Activated T-helper 1 cell treated with anti-CD3 and anti-CD28 coated beads, Interleukin-12 subunit alpha, Interleukin-12 subunit beta, Interleukin-2, Interleukin-4 antibody, amounts not matched to agents 30 ng/mL and 10 ng/mL and 1 ng/mL, durations not matched to agents 14 hours and 24 hours and 36 hours (primary cell): ENCODE measurements around the gene RTF1. TPM values are rescaled to one million over a fixed set of nuclear protein-coding genes. Genes with fewer than 3 reads are reported as not detected.
A peak's percentile ranks its signal among the peaks of the same experiment; 100 is the strongest.
"Not testable (repeated sequence)": the region's sequence is repeated elsewhere in the genome, so short reads cannot be mapped to it uniquely, and the experiment has no call there.

Experiments used
- DNase-seq: peaks from one replicate; pipeline ENCODE4 v3.0.0; 2021; ENCODE audit warnings: low spot score
- H3K27ac Mint-ChIP-seq: one replicate; pipeline ENCODE4 v1.8.0; 2021; ENCODE audit warnings: mild to moderate bottlenecking, mixed read lengths
- H3K27me3 Mint-ChIP-seq: one replicate; pipeline ENCODE4 v1.8.0; 2022; ENCODE audit warnings: mild to moderate bottlenecking, moderate library complexity, mixed read lengths; ENCODE audit not compliant: insufficient read depth
- H3K36me3 Mint-ChIP-seq: one replicate; pipeline ENCODE4 v1.8.0; 2021; ENCODE audit warnings: low read depth, mixed read lengths
- H3K4me1 Mint-ChIP-seq: one replicate; pipeline ENCODE4 v1.8.0; 2021; ENCODE audit warnings: low read depth, mixed read lengths
- H3K4me3 Mint-ChIP-seq: one replicate; pipeline ENCODE4 v1.8.0; 2021; ENCODE audit warnings: mild to moderate bottlenecking, moderate library complexity, mixed read lengths
- H3K9me3 Mint-ChIP-seq: one replicate; pipeline ENCODE4 v1.8.0; 2021; ENCODE audit warnings: mixed read lengths
- intact Hi-C: fragments of 100-400 bp; cut with micrococcal nuclease; formaldehyde crosslinking; loops from one replicate; pipeline ENCODE4 v1.15.1; 2024
- total RNA-seq: library from RNA; stranded (reverse); gene quantifications from 2 replicates; pipeline ENCODE4 v1.2.3, GENCODE V29; 2022

Gene RTF1
- 41.0 and 44.7 TPM in 2 replicates for total RNA-seq

DNA sequence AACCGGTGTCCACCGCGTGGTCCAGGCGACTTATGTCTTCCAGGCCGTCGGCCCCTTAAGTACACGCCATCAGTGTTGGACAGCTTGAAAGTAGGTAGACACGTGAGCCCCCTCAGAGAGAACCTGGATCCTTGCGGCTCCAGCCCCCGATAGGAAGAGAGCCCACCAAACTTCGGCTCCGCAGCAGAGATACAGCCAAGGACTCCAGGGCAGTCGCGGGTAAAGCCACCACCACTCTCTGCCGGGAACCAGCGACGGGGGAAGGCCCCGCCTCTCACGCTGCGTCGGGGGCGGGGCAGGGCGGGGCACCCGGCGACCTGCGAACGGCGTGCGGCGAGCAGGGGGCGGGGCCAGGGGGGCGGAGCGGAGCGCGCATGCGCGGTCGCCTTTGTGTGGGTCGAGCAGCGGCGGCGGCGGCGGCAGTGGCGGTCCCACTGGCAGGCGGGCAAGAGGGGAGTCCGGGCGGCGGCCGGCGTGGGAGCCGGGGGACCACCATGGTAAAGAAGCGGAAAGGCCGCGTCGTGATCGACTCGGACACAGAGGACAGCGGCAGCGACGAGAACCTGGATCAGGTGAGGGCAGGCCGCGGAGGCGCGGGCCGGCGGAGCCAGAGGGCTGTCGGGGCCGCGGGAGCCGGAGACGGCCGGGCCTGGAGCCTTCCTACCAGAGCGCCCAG lies at the start of gene RTF1:
TSS of gene RTF1 (plus strand) at position 354 of the 676 bp plus-strand sequence. CDS start at position 375, 21 bp downstream.
- intact Hi-C loops = loop anchor here (1.0 to 5.0 kb wide), 6 partner anchors 15 to 355 kb away; partner anchors contain the start of genes INO80, ITPKA, MAPKBP1 and NDUFAF1
- Mint-ChIP-seq H3K4me1 (peaks cover 40% of the 10 kb centered on the region), H3K27ac (peak within 1 kb of the TSS; percentile 96)

DNA sequence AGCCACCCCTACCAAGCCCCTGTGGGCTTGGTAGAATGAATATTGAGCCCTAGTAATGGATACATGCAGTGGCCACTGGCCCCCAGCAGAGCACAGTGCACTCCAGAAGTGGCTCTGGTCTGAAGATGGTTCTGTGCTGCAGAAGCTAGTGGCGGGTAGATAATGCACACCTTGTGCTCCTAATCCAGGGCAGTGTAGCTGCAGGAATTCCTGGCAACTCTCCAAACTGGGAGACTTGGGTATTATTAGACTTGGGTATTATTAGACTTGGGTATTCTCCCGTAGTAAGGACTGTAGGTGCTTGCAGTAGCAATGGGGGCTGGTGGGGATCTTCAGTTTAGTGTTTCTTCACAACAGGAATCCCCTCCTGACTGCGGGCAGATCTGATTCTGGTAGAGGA lies 49.5 kb upstream of the RTF1 start:
- intact Hi-C loops = no loop called here
- Mint-ChIP-seq H3K27me3 (no peaks in the 10 kb centered on the region), H3K9me3 (no peaks in the 10 kb centered on the region), H3K36me3 (peaks cover 31% of the 10 kb centered on the region), H3K4me3 (no peak overlapping the region), H3K27ac (no peak overlapping the region), H3K4me1 (peaks cover 4% of the 10 kb centered on the region)
- DNase-seq = no peak

More for the DNA sequence above, at the start of gene RTF1:
- peak within 1 kb of the TSS; percentile 93 for H3K4me3 Mint-ChIP-seq
- no peaks in the 10 kb centered on the region for H3K9me3 Mint-ChIP-seq
- peak; percentile 98 for DNase-seq
- no peaks in the 10 kb centered on the region for H3K27me3 Mint-ChIP-seq
- peaks cover 6% of the 10 kb centered on the region for H3K36me3 Mint-ChIP-seq

- H3K9me3 Mint-ChIP-seq = no peaks in the 10 kb centered on the region
- peaks cover 26% of the 10 kb centered on the region for H3K36me3 Mint-ChIP-seq
- H3K27ac Mint-ChIP-seq = no peak overlapping the region
- no peak for DNase-seq
- H3K4me1 Mint-ChIP-seq = no peaks in the 10 kb centered on the region
- intact Hi-C loops = no loop called here
- no peak overlapping the region for H3K4me3 Mint-ChIP-seq
- no peaks in the 10 kb centered on the region for H3K27me3 Mint-ChIP-seq
Measured at GRCh38 chr15:41377978-41378377, 38.9 kb upstream of the RTF1 start.

DNA sequence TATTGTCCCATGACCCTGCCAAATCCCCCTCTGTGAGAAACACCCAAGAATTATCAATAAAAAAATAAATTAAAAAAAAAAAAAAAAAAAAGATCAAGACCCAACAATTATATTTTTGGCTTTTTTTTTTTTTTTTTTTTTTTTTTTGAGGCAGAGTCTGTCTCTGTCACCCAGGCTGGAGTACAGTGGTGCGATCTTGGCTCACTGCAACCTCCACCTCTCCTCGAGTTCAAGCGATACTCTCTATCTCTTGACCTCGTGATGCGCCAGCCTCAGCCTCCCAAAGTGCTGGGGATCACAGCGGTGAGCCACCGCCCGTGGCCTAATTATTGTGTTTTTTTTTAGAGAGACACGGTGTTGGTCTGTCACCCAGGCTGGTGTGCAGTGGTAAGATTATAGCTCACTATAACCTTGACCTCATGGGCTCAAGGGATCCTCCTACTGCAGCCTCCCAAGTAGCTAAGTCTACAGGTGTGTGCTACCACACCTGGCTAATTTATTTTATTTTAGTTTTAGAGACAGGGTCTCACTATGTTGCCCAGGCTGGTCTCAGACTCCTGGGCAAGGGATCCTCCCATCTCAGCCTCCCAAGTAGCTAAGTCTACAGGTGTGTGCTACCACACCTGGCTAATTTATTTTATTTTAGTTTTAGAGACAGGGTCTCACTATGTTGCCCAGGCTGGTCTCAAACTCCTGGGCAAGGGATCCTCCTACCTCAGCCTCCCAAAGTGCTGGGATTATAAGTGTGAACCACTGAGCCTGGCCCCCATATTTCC lies 32.7 kb upstream of the RTF1 start:
- H3K9me3 Mint-ChIP-seq, DNase-seq, H3K4me1 Mint-ChIP-seq, intact Hi-C loops, H3K27me3 Mint-ChIP-seq, H3K27ac Mint-ChIP-seq, H3K4me3 Mint-ChIP-seq: not testable (repeated sequence)
- peaks cover 23% of the 10 kb centered on the region for H3K36me3 Mint-ChIP-seq

- Mint-ChIP-seq H3K4me3 (no peak overlapping the region), H3K27ac (no peak overlapping the region), H3K27me3 (no peaks in the 10 kb centered on the region)
Measured at GRCh38 chr15:41387646-41388045, 29.2 kb upstream of the RTF1 start.

GRCh38 chr15:41392659-41393058 lies 24.2 kb upstream of the RTF1 start:
- Mint-ChIP-seq H3K36me3 (peaks cover 32% of the 10 kb centered on the region), H3K27ac (peak overlapping the region; percentile 4), H3K4me3 (no peak overlapping the region), H3K4me1 (peaks cover 15% of the 10 kb centered on the region), H3K27me3 (no peaks in the 10 kb centered on the region), H3K9me3 (no peaks in the 10 kb centered on the region)
- intact Hi-C loops = no loop called here
- DNase-seq = no peak

More at GRCh38 chr15:41387646-41388045, 29.2 kb upstream of the RTF1 start:
- no peaks in the 10 kb centered on the region for H3K9me3 Mint-ChIP-seq
- H3K4me1 Mint-ChIP-seq = no peaks in the 10 kb centered on the region
- intact Hi-C loops = no loop called here
- peaks cover 14% of the 10 kb centered on the region for H3K36me3 Mint-ChIP-seq
- no peak for DNase-seq

GRCh38 chr15:41394924-41395323 lies 22.0 kb upstream of the RTF1 start:
- Mint-ChIP-seq H3K36me3 (peaks cover 26% of the 10 kb centered on the region), H3K9me3 (no peaks in the 10 kb centered on the region), H3K27me3 (no peaks in the 10 kb centered on the region), H3K4me3 (no peak overlapping the region), H3K4me1 (peaks cover 15% of the 10 kb centered on the region), H3K27ac (peak overlapping the region; percentile 2)
- intact Hi-C loops = no loop called here
- DNase-seq = no peak

GRCh38 chr15:41396111-41396510 lies 20.8 kb upstream of the RTF1 start:
- Mint-ChIP-seq H3K36me3 (peaks cover 26% of the 10 kb centered on the region), H3K4me3 (no peak overlapping the region), H3K27ac (no peak overlapping the region), H3K4me1 (peaks cover 15% of the 10 kb centered on the region), H3K27me3 (no peaks in the 10 kb centered on the region), H3K9me3 (no peaks in the 10 kb centered on the region)
- intact Hi-C loops = no loop called here
- DNase-seq = no peak

DNA sequence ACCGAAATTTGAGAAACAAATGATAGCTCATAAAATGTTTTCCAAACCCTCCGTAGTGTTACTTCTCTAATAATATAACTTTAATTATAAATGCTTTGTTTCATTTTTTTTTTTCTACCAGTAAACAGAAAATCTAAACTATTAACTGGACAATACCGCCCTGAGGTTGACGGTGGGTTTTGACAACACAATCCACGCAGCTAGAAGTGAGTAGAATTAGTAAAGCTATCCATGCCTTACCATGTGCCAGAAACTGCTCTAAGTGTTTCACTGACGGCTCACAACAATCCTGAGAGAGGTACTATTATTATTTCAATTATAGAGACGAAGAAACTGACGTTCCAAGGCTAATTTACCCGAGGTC lies 15.0 kb upstream of the RTF1 start:
- no peak for DNase-seq
- Mint-ChIP-seq H3K4me1 (peaks cover 13% of the 10 kb centered on the region), H3K4me3 (peak overlapping the region; percentile 89), H3K36me3 (no peaks in the 10 kb centered on the region), H3K27me3 (no peaks in the 10 kb centered on the region), H3K9me3 (no peaks in the 10 kb centered on the region), H3K27ac (peak overlapping the region; percentile 87)
- intact Hi-C loops = loop anchor here (1.0 to 5.0 kb wide), 7 partner anchors 14 to 870 kb away; partner anchors contain the start of genes CHP1, GANC, NUSAP1 and OIP5

DNA sequence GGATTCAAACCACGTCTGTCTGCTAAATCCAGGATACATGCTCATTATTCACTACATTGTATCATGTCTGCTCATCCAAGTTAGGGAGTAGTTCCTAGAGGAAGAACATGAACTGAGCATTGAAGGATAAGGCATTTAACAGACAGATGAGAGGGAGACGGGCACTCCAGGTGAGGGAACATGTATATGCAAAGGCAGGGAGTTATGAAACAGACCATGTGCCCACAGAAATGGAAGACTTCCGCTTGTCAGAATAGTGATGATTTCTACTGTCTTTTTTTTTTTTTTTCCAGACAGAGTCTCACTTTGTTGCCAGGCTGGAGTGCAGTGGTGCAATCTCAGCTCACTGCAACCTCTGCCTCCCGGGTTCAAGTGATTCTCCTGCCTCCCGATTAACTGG lies 9.6 kb upstream of the RTF1 start:
- Mint-ChIP-seq H3K27me3 (no peaks in the 10 kb centered on the region), H3K4me1 (peaks cover 13% of the 10 kb centered on the region), H3K36me3 (no peaks in the 10 kb centered on the region), H3K27ac (no peak overlapping the region), H3K4me3 (no peak overlapping the region), H3K9me3 (no peaks in the 10 kb centered on the region)
- DNase-seq = no peak
- intact Hi-C loops = no loop called here

GRCh38 chr15:41408234-41408641 lies 8.7 kb upstream of the RTF1 start:
- Mint-ChIP-seq H3K27me3 (no peaks in the 10 kb centered on the region), H3K9me3 (no peaks in the 10 kb centered on the region), H3K36me3 (no peaks in the 10 kb centered on the region), H3K4me3 (no peak overlapping the region), H3K4me1 (peaks cover 13% of the 10 kb centered on the region), H3K27ac (no peak overlapping the region)
- no peak for DNase-seq
- intact Hi-C loops = no loop called here

DNA sequence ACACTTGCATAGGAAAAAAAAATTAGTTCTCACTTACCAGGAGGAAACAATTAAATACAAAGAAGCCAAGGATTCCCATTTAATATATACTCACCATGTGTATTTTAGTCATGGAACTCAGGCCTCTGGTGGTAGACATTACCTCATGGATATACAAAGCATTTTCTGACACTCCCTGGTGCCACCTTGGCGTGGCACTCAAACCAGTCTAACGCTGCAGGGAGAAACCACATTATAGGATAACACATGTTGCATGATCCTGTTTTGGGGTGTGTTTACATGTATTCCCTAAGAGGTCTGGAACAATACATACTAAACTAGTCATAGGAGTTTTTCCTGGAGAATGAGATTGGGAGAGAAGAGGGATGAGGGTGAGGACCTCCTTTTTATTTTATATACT lies 5.9 kb upstream of the RTF1 start:
- intact Hi-C loops = no loop called here
- H3K36me3 Mint-ChIP-seq = no peaks in the 10 kb centered on the region
- no peak for DNase-seq
- no peak overlapping the region for H3K4me3 Mint-ChIP-seq
- no peaks in the 10 kb centered on the region for H3K9me3 Mint-ChIP-seq
- H3K27me3 Mint-ChIP-seq = no peaks in the 10 kb centered on the region
- H3K27ac Mint-ChIP-seq = no peak overlapping the region
- peaks cover 5% of the 10 kb centered on the region for H3K4me1 Mint-ChIP-seq

DNA sequence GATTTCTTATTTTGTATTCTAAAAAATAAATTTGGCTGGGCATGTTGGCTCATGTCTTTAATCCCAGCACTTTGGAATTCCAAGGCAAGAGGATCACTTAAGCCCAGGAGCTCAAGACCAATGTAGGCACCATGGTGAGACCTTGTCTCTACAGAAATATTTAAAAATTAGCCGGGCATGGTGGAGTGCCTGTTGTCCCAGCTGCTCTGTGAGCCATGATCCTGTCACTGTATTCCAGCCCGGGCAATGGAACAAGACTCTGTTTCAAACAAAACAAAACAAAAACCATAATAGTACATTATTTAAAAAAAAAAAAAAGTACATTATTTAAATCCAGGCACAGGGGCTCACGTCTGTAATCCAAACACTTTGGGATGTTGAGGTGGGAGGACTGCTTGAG lies 5.5 kb upstream of the RTF1 start:
- no peak for DNase-seq
- H3K27ac Mint-ChIP-seq = no peak overlapping the region
- peaks cover 2% of the 10 kb centered on the region for H3K36me3 Mint-ChIP-seq
- peaks cover 9% of the 10 kb centered on the region for H3K4me1 Mint-ChIP-seq
- intact Hi-C loops = no loop called here
- H3K27me3 Mint-ChIP-seq = no peaks in the 10 kb centered on the region
- no peak overlapping the region for H3K4me3 Mint-ChIP-seq
- H3K9me3 Mint-ChIP-seq = no peaks in the 10 kb centered on the region
